H9 (cell line): ENCODE measurements around the gene SCN8A. TPM values are rescaled to one million over a fixed set of nuclear protein-coding genes. Genes with fewer than 3 reads are reported as not detected.

ENCODE experiments used
- DNase-seq: peaks from one replicate; pipeline ENCODE4 v3.0.0-alpha.2; 2017
- H2AFZ ChIP-seq: one replicate; pipeline ENCODE4 v1.6.1; 2013; ENCODE audit warnings: mild to moderate bottlenecking, low read length, control low read depth, moderate library complexity
- H2AK5ac ChIP-seq: 2 replicates; pipeline ENCODE4 v1.6.1; 2013; ENCODE audit warnings: low read length, control low read depth, mixed read lengths; ENCODE audit not compliant: insufficient read length
- H2BK120ac ChIP-seq: one replicate; pipeline ENCODE4 v1.6.1; 2013; ENCODE audit warnings: low read depth, mild to moderate bottlenecking, low read length, control low read depth, inconsistent platforms; ENCODE audit not compliant: poor library complexity, severe bottlenecking
- H2BK12ac ChIP-seq: 2 replicates; pipeline ENCODE4 v1.6.1; 2013; ENCODE audit warnings: low read length, control low read depth, mixed read lengths, low read depth; ENCODE audit not compliant: insufficient read length
- H2BK15ac ChIP-seq: 2 replicates; pipeline ENCODE4 v1.6.1; 2013; ENCODE audit warnings: low read depth, low read length, control low read depth
- H2BK20ac ChIP-seq: one replicate; pipeline ENCODE4 v1.6.1; 2013; ENCODE audit warnings: low read depth, mild to moderate bottlenecking, low read length, control low read depth, inconsistent platforms; ENCODE audit not compliant: poor library complexity, severe bottlenecking
- H2BK5ac ChIP-seq: 2 replicates; pipeline ENCODE4 v1.6.1; 2013; ENCODE audit warnings: low read length, control low read depth, mixed read lengths; ENCODE audit not compliant: insufficient read length
- H3K14ac ChIP-seq: 2 replicates; pipeline ENCODE4 v1.6.1; 2013; ENCODE audit warnings: low read length, control low read depth; ENCODE audit not compliant: insufficient read depth
- H3K18ac ChIP-seq: 2 replicates; pipeline ENCODE4 v1.6.1; 2013; ENCODE audit warnings: low read depth, mild to moderate bottlenecking, mixed read lengths, low read length, control low read depth; ENCODE audit not compliant: insufficient read length
- H3K23ac ChIP-seq: 2 replicates; pipeline ENCODE4 v1.6.1; 2013; ENCODE audit warnings: low read length, control low read depth, mixed read lengths, low read depth; ENCODE audit not compliant: insufficient read length
- H3K23me2 ChIP-seq: 2 replicates; pipeline ENCODE4 v1.6.1; 2013; ENCODE audit warnings: low read depth, mild to moderate bottlenecking, mixed read lengths, low read length, control low read depth; ENCODE audit not compliant: insufficient read length, poor library complexity, severe bottlenecking
- H3K27ac ChIP-seq: 2 replicates; pipeline ENCODE4 v1.5.1; 2013; ENCODE audit warnings: low read length, control low read depth, mixed read lengths, low read depth; ENCODE audit not compliant: insufficient read length
- H3K27me3 ChIP-seq: 2 replicates; pipeline ENCODE4 v1.6.1; 2013; ENCODE audit warnings: low read length, control low read depth, inconsistent platforms; ENCODE audit not compliant: insufficient read depth
- H3K4ac ChIP-seq: 2 replicates; pipeline ENCODE4 v1.6.1; 2013; ENCODE audit warnings: low read depth, mild to moderate bottlenecking, control low read depth, inconsistent platforms, low read length, moderate library complexity
- H3K4me1 ChIP-seq: 2 replicates; pipeline ENCODE4 v1.6.1; 2013; ENCODE audit warnings: low read length, control low read depth, inconsistent platforms; ENCODE audit not compliant: insufficient read depth
- H3K4me2 ChIP-seq: 2 replicates; pipeline ENCODE4 v1.6.1; 2013; ENCODE audit warnings: low read length, control low read depth, mixed read lengths; ENCODE audit not compliant: insufficient read length, insufficient read depth
- H3K56ac ChIP-seq: 2 replicates; pipeline ENCODE4 v1.6.1; 2013; ENCODE audit warnings: low read depth, mild to moderate bottlenecking, mixed read lengths, low read length, control low read depth; ENCODE audit not compliant: insufficient read length
- H3K79me1 ChIP-seq: 2 replicates; pipeline ENCODE4 v1.6.1; 2013; ENCODE audit warnings: low read depth, mild to moderate bottlenecking, moderate library complexity, low read length, control low read depth, inconsistent platforms; ENCODE audit not compliant: insufficient read depth, poor library complexity, severe bottlenecking
- H3K79me2 ChIP-seq: 2 replicates; pipeline ENCODE4 v1.6.1; 2013; ENCODE audit warnings: low read length, control low read depth, inconsistent platforms; ENCODE audit not compliant: insufficient read depth
- H3K9ac ChIP-seq: 2 replicates; pipeline ENCODE4 v1.6.1; 2013; ENCODE audit warnings: low read length, control low read depth, mixed read lengths; ENCODE audit not compliant: insufficient read length; ENCODE audit errors: extremely low read depth
- H3K9me3 ChIP-seq: one replicate; pipeline ENCODE4 v1.6.1; 2013; ENCODE audit warnings: low read depth, low read length, inconsistent platforms; ENCODE audit not compliant: control insufficient read depth
- H3T11ph ChIP-seq: one replicate; pipeline ENCODE4 v1.6.1; 2013; ENCODE audit warnings: mild to moderate bottlenecking, low read length, control low read depth, inconsistent platforms
- H4K20me1 ChIP-seq: one replicate; pipeline ENCODE4 v1.6.1; 2013; ENCODE audit not compliant: control insufficient read depth, insufficient read length, insufficient read depth
- H4K5ac ChIP-seq: 2 replicates; pipeline ENCODE4 v1.6.1; 2013; ENCODE audit warnings: low read depth, mild to moderate bottlenecking, mixed read lengths, low read length, control low read depth; ENCODE audit not compliant: insufficient read length
- H4K8ac ChIP-seq: replicated peaks from 2 replicates; pipeline ENCODE4 v1.6.1; 2013; ENCODE audit warnings: low read length, control low read depth, mixed read lengths, low read depth; ENCODE audit not compliant: insufficient read length
- H4K91ac ChIP-seq: 2 replicates; pipeline ENCODE4 v1.6.1; 2013; ENCODE audit warnings: low read depth, mild to moderate bottlenecking, moderate library complexity, mixed read lengths, low read length, control low read depth; ENCODE audit not compliant: insufficient read length
- H3K27ac Mint-ChIP-seq, 3 experiments: 2 replicates in 2 of 3; 3 replicates in 1 of 3; pipeline ENCODE4 v1.8.0; 2020 to 2021; ENCODE audit warnings: mixed read lengths in 3 of 3, mild to moderate bottlenecking in 1 of 3, moderate library complexity in 1 of 3
- H3K27me3 Mint-ChIP-seq: 2 replicates; pipeline ENCODE4 v1.8.0; 2021; ENCODE audit warnings: low read depth, mild to moderate bottlenecking, moderate library complexity, mixed read lengths
- H3K36me3 Mint-ChIP-seq, 3 experiments: 2 replicates in 2 of 3; 3 replicates in 1 of 3; pipeline ENCODE4 v1.8.0; 2020 to 2021; ENCODE audit warnings: low read depth in 3 of 3, mixed read lengths in 3 of 3; ENCODE audit not compliant: insufficient read depth in 1 of 3
- H3K4me1 Mint-ChIP-seq, 2 experiments: 2 replicates each; pipeline ENCODE4 v1.8.0; 2020; ENCODE audit warnings: mixed read lengths in 2 of 2
- H3K4me3 Mint-ChIP-seq, 2 experiments: 2 replicates in 1 of 2; 3 replicates in 1 of 2; pipeline ENCODE4 v1.8.0; 2020 to 2021; ENCODE audit warnings: mild to moderate bottlenecking in 2 of 2, mixed read lengths in 2 of 2, moderate library complexity in 1 of 2
- H3K9me3 Mint-ChIP-seq, 2 experiments: 2 replicates in 1 of 2; 3 replicates in 1 of 2; pipeline ENCODE4 v1.8.0; 2020; ENCODE audit warnings: mild to moderate bottlenecking in 2 of 2, mixed read lengths in 2 of 2, moderate library complexity in 1 of 2
- CTCF ChIP-seq: fragments of 200-600 bp; sonication (generic); conservative IDR thresholded peaks from 3 replicates; pipeline ENCODE4 v1.8.0; 2021; ENCODE audit warnings: antibody characterized with exemption, mild to moderate bottlenecking
- WGBS: extraction: QIAGEN DNeasy Blood & Tissue Kit; methylation state at CpG from one replicate; pipeline ENCODE4 v1.1.7; 2013; ENCODE audit warnings: missing lambda C conversion rate, low lambda C conversion rate, mixed read lengths; ENCODE audit not compliant: insufficient read length; ENCODE audit errors: extremely low coverage; 5-methylcytosine and 5-hydroxymethylcytosine counted together
- total RNA-seq: library from RNA; stranded (reverse); gene quantifications from 2 replicates; pipeline ENCODE4 v1.2.1, GENCODE V29; 2021

SCN8A gene
- total RNA-seq, 1 experiment from 2014 or later, result 15.2 TPM

GRCh38 chr12:51836041-51836826 lies 245.2 kb downstream of the SCN8A start:
- H4K8ac ChIP-seq, result no peak overlapping the region
- H3K79me1 ChIP-seq, result no peaks in the 10 kb centered on the region
- no peak overlapping the region for H2BK12ac ChIP-seq
- TF ChIP-seq CTCF, result no peak
- H4K20me1 ChIP-seq, result no peaks in the 10 kb centered on the region
- peaks cover 0 to 5% (median 3%) of the 10 kb centered on the region in 3 experiments; a peak in 3 of 7 replicates for H3K36me3 Mint-ChIP-seq
- no peak overlapping the region for H3K4me2 ChIP-seq
- no peak overlapping the region for H3K9ac ChIP-seq
- H2BK5ac ChIP-seq, result no peak overlapping the region
- no peaks in the 10 kb centered on the region for H3K23me2 ChIP-seq
- no CpG with 5 or more reads among the region's 13 CpGs for WGBS
- no peaks in the 10 kb centered on the region for H3K79me2 ChIP-seq
- H4K5ac ChIP-seq, result no peak overlapping the region
- H3K23ac ChIP-seq, result no peak overlapping the region
- no peaks in the 10 kb centered on the region for H3K27me3 ChIP-seq
- H3K9me3 Mint-ChIP-seq, result no peaks in the 10 kb centered on the region
- H3K27ac Mint-ChIP-seq, result peak overlapping the region; percentile 50 to 86 (median 68); a peak in 4 of 7 replicates
- peaks cover 14% of the 10 kb centered on the region for H3K27me3 Mint-ChIP-seq
- H3K4me3 Mint-ChIP-seq, result peak overlapping the region in 1 of 2 experiments; percentile 47; a peak in 1 of 5 replicates
- H3T11ph ChIP-seq, result no peak overlapping the region
- no peak overlapping the region for H2AK5ac ChIP-seq
- H3K18ac ChIP-seq, result no peak overlapping the region
- peaks cover 67 to 85% of the 10 kb centered on the region in 2 experiments for H3K4me1 Mint-ChIP-seq
- peak; percentile 84 for DNase-seq
- no peak overlapping the region for H3K56ac ChIP-seq
- no peak overlapping the region for H2BK120ac ChIP-seq
- H3K9me3 ChIP-seq, result no peaks in the 10 kb centered on the region
- H2AFZ ChIP-seq, result no peak overlapping the region
- H3K4me1 ChIP-seq, result peaks cover 5% of the 10 kb centered on the region; the same call in 1 of the 2 replicates
- no peak overlapping the region for H2BK20ac ChIP-seq
- H2BK15ac ChIP-seq, result no peak overlapping the region
- no peak overlapping the region for H4K91ac ChIP-seq
- no peak overlapping the region for H3K14ac ChIP-seq
- no peak overlapping the region for H3K27ac ChIP-seq
- no peak overlapping the region for H3K4ac ChIP-seq
